GM18867 (cell line): ENCODE data around the gene PTPRC.

Experiments
- ATAC-seq: cut with Tn5 transposase; IDR thresholded peaks from one replicate; pipeline ENCODE4 v1.9.1; 2021; ENCODE audit warnings: mild to moderate bottlenecking, moderate library complexity; ENCODE audit not compliant: unreplicated experiment

The PTPRC gene

DNA sequence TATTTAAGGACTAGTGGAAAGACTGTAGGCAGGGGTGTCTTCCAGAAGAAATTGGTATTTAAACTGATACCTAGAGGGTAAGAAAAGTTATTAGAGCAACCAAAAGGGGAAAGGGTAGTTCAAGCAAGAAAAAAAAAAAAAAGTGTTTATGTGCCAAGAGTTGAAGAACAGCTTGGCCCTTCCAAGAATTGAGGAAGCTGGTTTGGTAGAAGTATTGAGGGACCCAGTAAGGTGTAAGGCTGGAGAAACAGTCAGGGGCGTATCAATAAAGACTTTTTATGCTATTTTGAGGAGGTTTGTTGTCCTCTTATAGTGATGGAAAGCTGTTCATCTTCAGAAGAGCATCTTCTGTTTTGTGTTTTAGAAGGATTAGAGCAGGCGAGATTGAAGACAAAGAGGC, 108.3 kb downstream of the PTPRC start:
- ATAC-seq, result no peak

DNA sequence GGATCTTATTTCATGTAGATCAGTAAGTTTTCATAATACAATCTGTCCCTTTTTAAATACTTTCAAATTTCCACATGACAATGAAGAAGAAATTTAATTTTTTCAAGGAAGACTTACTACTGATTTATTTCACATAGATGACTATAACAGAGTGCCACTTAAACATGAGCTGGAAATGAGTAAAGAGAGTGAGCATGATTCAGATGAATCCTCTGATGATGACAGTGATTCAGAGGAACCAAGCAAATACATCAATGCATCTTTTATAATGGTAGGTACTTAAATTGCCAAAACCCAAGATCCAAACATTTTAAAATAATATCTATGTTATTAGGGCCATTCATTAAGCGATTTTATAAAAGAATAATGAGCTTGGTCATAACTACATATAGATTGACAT, 110.4 kb downstream of the PTPRC start:
- no peak for ATAC-seq

- ATAC-seq, result no peak
Measured at GRCh38 chr1:198750081-198750480, 111.2 kb downstream of the PTPRC start.

DNA sequence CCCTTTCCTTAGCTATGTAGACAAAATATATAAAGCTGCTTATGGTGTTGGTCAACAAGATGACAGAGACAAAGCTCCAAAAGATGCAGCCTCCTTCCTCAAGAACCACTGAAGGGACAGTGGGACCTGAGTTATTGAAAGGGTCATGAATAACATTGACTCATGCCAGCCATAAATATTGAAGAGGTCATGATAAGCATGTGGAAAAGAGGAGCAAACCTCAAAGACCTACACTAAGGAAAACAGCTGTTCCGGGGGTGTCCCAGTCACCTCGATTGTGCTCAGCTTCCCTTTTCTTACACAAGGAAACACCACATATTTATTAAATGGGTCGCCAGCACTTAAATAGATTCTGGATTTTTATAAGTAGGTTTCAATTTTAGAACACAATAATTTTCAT, 112.9 kb downstream of the PTPRC start:
- no peak for ATAC-seq

DNA sequence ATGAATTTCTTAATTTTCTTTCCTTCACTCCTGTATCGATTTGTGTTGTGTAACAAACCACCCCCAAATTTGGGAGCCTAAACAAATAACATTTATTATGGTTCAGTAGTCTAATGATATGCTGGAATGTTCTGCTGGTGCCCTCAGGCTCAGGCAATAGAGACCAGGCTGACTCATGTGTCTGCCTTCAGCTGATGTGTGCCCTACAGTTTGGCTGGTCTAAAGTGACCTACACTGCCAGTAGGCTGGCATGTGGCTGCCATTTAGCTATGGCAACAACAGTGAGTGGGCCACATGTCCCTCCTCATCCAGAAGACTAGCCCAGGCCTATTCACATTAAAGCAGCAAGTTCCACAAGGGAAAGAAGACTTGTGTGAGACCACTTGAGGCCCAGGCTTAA, 115.8 kb downstream of the PTPRC start:
- ATAC-seq, result no peak

DNA sequence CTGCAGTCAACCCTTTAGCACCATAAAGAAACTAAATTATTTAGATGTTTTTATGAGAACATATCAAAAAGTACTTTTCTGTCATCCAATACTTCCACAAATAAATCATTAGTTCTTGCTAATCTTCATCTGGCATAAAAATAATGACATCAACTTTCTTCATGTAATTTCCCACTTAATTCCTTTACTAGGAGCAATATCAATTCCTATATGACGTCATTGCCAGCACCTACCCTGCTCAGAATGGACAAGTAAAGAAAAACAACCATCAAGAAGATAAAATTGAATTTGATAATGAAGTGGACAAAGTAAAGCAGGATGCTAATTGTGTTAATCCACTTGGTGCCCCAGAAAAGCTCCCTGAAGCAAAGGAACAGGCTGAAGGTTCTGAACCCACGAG, 116.9 kb downstream of the PTPRC start:
- ATAC-seq, result no peak

- no peak for ATAC-seq
Measured at GRCh38 chr1:198756470-198756869, 117.6 kb downstream of the PTPRC start.

DNA sequence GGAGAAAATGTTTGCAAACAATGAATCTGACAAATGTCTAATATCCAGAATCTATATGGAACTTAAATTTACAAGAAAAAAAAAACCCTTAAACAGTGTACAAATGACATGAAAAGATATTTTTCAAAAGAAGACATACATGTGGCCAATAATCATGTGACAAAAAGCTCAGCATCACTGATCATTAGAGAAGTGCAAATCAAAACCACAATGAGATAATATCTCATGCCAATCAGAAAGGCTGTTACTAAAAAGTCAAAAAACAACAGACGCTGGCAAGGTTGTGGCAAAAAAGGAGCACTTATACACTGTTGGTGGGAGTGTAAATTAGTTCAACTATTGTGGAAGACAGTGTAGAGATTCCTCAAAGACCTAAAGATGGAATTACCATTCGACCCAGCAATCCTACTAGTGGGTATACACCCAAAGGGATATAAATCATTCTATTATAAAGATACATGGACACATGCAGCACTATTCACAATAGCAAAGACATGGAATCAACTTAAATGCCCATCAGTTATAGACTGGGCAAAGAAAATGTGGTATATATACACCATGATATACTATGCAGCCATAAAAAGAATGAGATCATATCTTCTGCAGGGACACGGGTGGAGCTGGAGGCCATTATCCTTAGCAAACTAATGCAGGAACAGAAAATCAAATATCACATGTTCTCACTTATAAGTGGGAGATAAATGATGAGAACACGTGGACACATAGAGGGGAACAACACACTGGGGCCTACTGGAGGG, 123.2 kb downstream of the PTPRC start:
- no peak for ATAC-seq

GRCh38 chr1:198763298-198763714, 124.5 kb downstream of the PTPRC start:
- no peak for ATAC-seq

GRCh38 chr1:198764748-198765147, 125.9 kb downstream of the PTPRC start:
- no peak for ATAC-seq

DNA sequence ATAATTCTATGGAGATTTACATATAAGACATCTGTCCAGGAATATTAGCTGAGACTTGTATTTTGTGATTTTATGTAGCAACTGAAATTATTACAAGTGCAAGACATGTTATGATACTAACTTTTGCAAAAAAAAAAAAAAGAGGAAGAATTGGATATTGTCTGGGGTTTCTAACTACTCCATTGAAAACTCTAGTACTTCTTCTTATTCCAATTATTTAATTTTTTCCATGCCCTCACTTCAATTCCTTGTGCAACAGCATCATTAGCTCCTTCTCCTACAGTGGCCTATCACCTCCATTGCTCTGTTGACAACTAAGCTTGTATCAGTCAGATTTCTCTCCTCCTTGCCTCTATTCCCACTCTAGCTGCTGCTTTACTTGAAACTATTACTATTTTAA, 126.6 kb downstream of the PTPRC start:
- no peak for ATAC-seq

- no peak for ATAC-seq
Measured at GRCh38 chr1:198771563-198772153, 132.8 kb downstream of the PTPRC start.

- no peak for ATAC-seq
Measured at GRCh38 chr1:198772626-198773025, 133.8 kb downstream of the PTPRC start.

GRCh38 chr1:198773030-198773429, 134.2 kb downstream of the PTPRC start:
- ATAC-seq, result no peak

DNA sequence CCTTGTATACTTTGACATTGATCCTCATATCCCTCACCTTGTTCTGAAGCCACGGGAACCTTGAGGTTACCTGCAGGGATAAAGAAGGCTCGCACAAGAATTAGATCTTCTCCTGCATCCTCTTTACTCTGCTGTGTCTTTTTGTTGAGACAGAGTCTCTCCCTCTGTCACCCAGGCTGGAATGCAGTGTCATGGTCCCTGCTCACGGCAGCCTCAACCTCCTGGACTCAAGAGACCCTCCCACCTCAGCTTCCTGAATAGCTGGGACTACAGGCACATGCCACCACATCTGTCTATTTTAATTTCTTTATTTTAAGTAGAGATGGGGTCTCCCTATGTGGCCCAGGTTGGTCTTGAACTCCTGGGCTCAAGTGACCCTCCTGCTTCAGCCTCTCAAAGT, 134.7 kb downstream of the PTPRC start:
- ATAC-seq, result no peak

DNA sequence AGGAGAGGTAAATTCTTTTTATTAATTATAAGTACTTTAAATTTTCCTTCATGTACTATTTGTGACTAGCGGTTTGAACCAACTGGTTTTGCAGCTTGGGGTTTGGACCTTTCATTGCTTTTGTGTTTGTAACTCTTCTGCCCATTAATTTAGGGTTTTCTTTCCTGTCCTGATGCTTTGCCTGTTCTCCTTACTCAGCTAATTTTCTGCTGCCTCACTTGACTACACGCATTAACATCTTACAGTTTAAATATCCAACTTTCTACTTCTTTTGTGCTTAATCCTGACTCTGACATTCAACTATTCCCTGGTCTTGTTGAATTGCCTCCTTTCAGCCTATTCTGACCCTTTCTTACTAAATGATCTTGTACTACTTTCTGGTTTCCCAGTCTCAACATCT, 135.6 kb downstream of the PTPRC start:
- ATAC-seq, result no peak

DNA sequence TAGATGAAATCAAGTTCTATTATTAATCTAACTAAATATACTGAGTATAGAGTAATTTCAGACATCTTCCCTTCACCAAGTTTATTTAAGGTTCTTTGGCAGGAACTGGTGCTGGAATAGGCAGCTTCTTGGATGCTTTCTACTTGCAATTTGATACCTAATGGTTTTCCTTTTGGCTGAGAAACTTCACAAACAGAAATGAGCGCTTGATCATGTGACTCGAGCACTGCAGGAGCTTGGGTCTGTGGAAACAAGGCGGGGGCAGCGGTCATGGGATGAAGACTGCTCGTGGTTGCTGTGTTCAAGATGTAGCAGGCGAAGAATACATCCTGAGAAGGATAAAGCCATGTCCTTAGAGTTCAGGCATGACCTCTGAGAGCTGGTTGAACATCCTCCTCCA, 136.8 kb downstream of the PTPRC start:
- no peak for ATAC-seq

GRCh38 chr1:198776602-198777029, 137.8 kb downstream of the PTPRC start:
- ATAC-seq, result no peak

GRCh38 chr1:198778049-198778448, 139.2 kb downstream of the PTPRC start:
- ATAC-seq, result no peak

GRCh38 chr1:198780376-198780775, 141.5 kb downstream of the PTPRC start:
- ATAC-seq, result no peak

- ATAC-seq, result peak; percentile 78
Measured at GRCh38 chr1:198788561-198789064, 149.8 kb downstream of the PTPRC start.

GRCh38 chr1:198793714-198794113, 154.9 kb downstream of the PTPRC start:
- no peak for ATAC-seq

DNA sequence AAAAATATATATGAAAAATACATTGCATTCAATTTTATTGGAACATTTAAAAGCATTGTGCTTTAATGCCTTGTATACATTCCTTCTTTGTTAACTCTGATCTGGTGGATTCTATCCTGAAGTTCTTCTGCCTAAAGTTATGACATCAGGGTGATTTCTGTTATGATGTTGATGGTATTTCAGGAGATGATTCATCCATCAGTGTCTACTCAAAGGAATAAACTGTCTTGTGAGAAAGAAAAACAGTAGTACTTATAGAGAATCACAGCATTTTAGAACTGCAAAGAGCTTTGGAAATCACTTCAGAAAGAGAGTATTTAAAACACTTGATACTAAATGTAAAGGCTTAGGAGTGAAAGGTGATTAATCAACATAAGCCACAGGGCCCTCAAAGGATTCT, 155.7 kb downstream of the PTPRC start:
- ATAC-seq, result no peak
